K562 (cell line): Measurements from ENCODE around the gene RELA. TPM values are rescaled to one million over a fixed set of nuclear protein-coding genes. Genes with fewer than 3 reads are reported as not detected.

Source experiments
- ATAC-seq: fragments of 200-7000 bp; cut with Tn5 transposase; 3 replicates; pipeline ENCODE4 v1.9.1; 2020; ENCODE audit warnings: moderate library complexity
- BruUV-seq: library from RNA; stranded (reverse); fragments of 400-500 nt; replicated peaks from 2 replicates; lab custom pipeline; 2021; lab: Mats Ljungman, UMichigan
- CTCF ChIA-PET: fragments of 300-600 bp; formaldehyde crosslinking; extraction: SDS; loops from one replicate; lab custom pipeline; 2021; ENCODE audit warnings: low intra/inter-chr PET ratio; lab: Yijun Ruan, JAX
- POLR2A ChIA-PET: fragments of 300-600, 350-650 bp; sonication (Branson Sonifier 250); formaldehyde crosslinking; extraction: SDS; loops from one replicate; lab custom pipeline; 2021; ENCODE audit warnings: antibody characterized with exemption, inconsistent platforms; lab: Yijun Ruan, JAX
- DNase-seq, 4 experiments: peaks; one replicate each; pipeline versions ENCODE4 v3.0.0 to v3.0.0-alpha.2; 2011 to 2018; ENCODE audit warnings: low spot score in 3 of 4, mixed read lengths in 3 of 4; ENCODE audit errors: extremely low read depth in 1 of 4
- FAIRE-seq: peaks from 2 replicates; lab custom pipeline; 2011; peaks lifted over from hg19 to GRCh38; lab: Jason Lieb, UNC
- H2AFZ ChIP-seq: 2 replicates; pipeline ENCODE4 v1.6.0; 2011; ENCODE audit warnings: low read depth, low read length, control low read depth, inconsistent platforms
- H3K27ac ChIP-seq: fragments of 200-600 bp; 3 replicates; pipeline ENCODE4 v1.8.0; 2011; ENCODE audit warnings: low read depth, mild to moderate bottlenecking, control low read depth, inconsistent platforms, low read length, moderate library complexity, mixed read lengths; ENCODE audit errors: extremely low read depth
- H3K27me3 ChIP-seq, 2 experiments: fragments of 300-600 bp in 1 of 2; 2 replicates in 1 of 2; 3 replicates in 1 of 2; pipeline versions ENCODE4 v1.6.0 to v1.8.0; 2011; ENCODE audit warnings: inconsistent platforms in 2 of 2, low read length in 2 of 2, mild to moderate bottlenecking in 1 of 2, mixed read lengths in 1 of 2, moderate library complexity in 1 of 2; ENCODE audit not compliant: control insufficient read depth in 2 of 2, insufficient read depth in 2 of 2
- H3K36me3 ChIP-seq: fragments of 300-600 bp; 3 replicates; pipeline ENCODE4 v1.8.0; 2011; ENCODE audit warnings: mild to moderate bottlenecking, low read length, inconsistent platforms; ENCODE audit not compliant: control insufficient read depth, insufficient read depth
- H3K4me1 ChIP-seq, 2 experiments: fragments of 200-600 bp in 1 of 2; replicated peaks in 1 of 2; 2 replicates in 1 of 2; 3 replicates in 1 of 2; pipeline versions ENCODE4 v1.5.1 to v1.8.0; 2011; ENCODE audit warnings: inconsistent platforms in 2 of 2, low read length in 2 of 2, mild to moderate bottlenecking in 1 of 2, mixed read lengths in 1 of 2, moderate library complexity in 1 of 2; ENCODE audit not compliant: control insufficient read depth in 2 of 2, insufficient read depth in 2 of 2
- H3K4me2 ChIP-seq: 2 replicates; pipeline ENCODE4 v1.6.1; 2011; ENCODE audit warnings: low read length, control low read depth, inconsistent platforms, mixed read lengths; ENCODE audit not compliant: insufficient read depth
- H3K4me3 ChIP-seq: fragments of 200-600 bp; sonication (generic), shearing (Covaris generic); 2 replicates; pipeline ENCODE4 v1.5.1; 2016; ENCODE audit warnings: control low read depth, inconsistent platforms
- H3K79me2 ChIP-seq: fragments of 200-600 bp; 3 replicates; pipeline ENCODE4 v1.8.0; 2011; ENCODE audit warnings: low read length, inconsistent platforms; ENCODE audit not compliant: control insufficient read depth, insufficient read depth
- H3K9ac ChIP-seq, 2 experiments: 2 replicates each; pipeline versions ENCODE4 v1.6.0 to v1.6.1; 2011; ENCODE audit warnings: low read depth in 2 of 2, low read length in 2 of 2, control low read depth in 1 of 2, inconsistent platforms in 1 of 2, mild to moderate bottlenecking in 1 of 2, mixed read lengths in 1 of 2; ENCODE audit not compliant: insufficient read depth in 1 of 2
- H3K9me1 ChIP-seq: one replicate; pipeline ENCODE4 v1.6.0; 2011; ENCODE audit warnings: inconsistent platforms, mild to moderate bottlenecking, low read length, moderate library complexity; ENCODE audit not compliant: control insufficient read depth, insufficient read depth
- H3K9me3 ChIP-seq: replicated peaks from 2 replicates; pipeline ENCODE4 v1.5.1; 2011; ENCODE audit warnings: low read depth, low read length, inconsistent platforms; ENCODE audit not compliant: control insufficient read depth, insufficient read depth
- H4K20me1 ChIP-seq: replicated peaks from 2 replicates; pipeline ENCODE4 v1.6.1; 2011; ENCODE audit warnings: low read length, inconsistent platforms, mixed read lengths; ENCODE audit not compliant: control insufficient read depth, insufficient read depth
- E2F3 ChIP-seq: fragments of 250-450 bp; sonication (Bioruptor Pico); IDR thresholded peaks from 2 replicates; pipeline ENCODE4 v1.4.0; 2020; ENCODE audit warnings: mild to moderate bottlenecking
- ELF1 ChIP-seq: fragments of 200-800 bp; sonication (Bioruptor generic); IDR thresholded peaks from 2 replicates; pipeline ENCODE4 v1.6.1; 2016; ENCODE audit warnings: missing genetic modification characterization, missing compliant biosample characterization
- MECOM ChIP-seq: fragments of 250-450 bp; sonication (Bioruptor Pico); IDR thresholded peaks from 2 replicates; pipeline ENCODE4 v1.8.0; 2022; ENCODE audit warnings: inconsistent platforms
- MED1 ChIP-seq: sonication (generic); formaldehyde crosslinking; IDR thresholded peaks from 2 replicates; pipeline ENCODE4 v1.8.1; 2023; ENCODE audit warnings: missing genetic modification reagents, borderline replicate concordance
- RBFOX2 ChIP-seq: fragments of 200-400 bp; formaldehyde crosslinking; IDR thresholded peaks from 2 replicates; pipeline ENCODE4 v1.6.1; 2017; ENCODE audit warnings: low read depth, mild to moderate bottlenecking, low read length, moderate library complexity
- WGBS: fragments of 100-300 bp; shearing (Covaris generic); methylation state at CpG from one replicate; pipeline ENCODE4 v1.1.6; 2016; ENCODE audit warnings: low coverage, mixed read lengths; ENCODE audit not compliant: insufficient coverage; ENCODE audit errors: missing lambda C conversion rate; 5-methylcytosine and 5-hydroxymethylcytosine counted together
- in situ Hi-C: fragments of 300-500 bp; cut with MboI; formaldehyde crosslinking; loops from 4 replicates; pipeline ENCODE4 v1.15.0; 2018; ENCODE audit warnings: inconsistent platforms, mixed read lengths
- intact Hi-C: fragments of 100-400 bp; cut with micrococcal nuclease; formaldehyde crosslinking; loops from 2 replicates; pipeline ENCODE4 v1.14.2; 2022
- polyA plus RNA-seq, 8 experiments: library from polyadenylated mRNA; depleted of rRNA in 4 of 8; stranded (reverse) in 5 of 8; unstranded in 3 of 8; fragments of >200 nt; fragmentation: Nextera tagmentation in 2 of 8; fragmentation: Illumina TruSeq in 1 of 8; extraction: Ambion mirVana in 2 of 8; extraction: Trizol in 1 of 8; gene quantifications; 2 replicates each; pipeline versions ENCODE4 v1.2.1 to v1.2.3, GENCODE V29; 2011 to 2014; ENCODE audit warnings: inconsistent platforms in 1 of 8, missing spikeins in 1 of 8
- total RNA-seq, 7 experiments: library from RNA; depleted of rRNA in 6 of 7; stranded (reverse); fragments of >200 nt in 6 of 7; fragmentation: Illumina TruSeq in 2 of 7; extraction: Trizol in 2 of 7; gene quantifications; 2 replicates each; pipeline versions ENCODE4 v1.2.1 to v1.2.3, GENCODE V29; 2011 to 2021; ENCODE audit warnings: low replicate concordance in 1 of 7

RELA gene
- total and polyA plus RNA-seq, 9 of the 15 experiments (the other 6 are each of a cell fraction or from before 2014, with no cell fraction given), result 6.0 to 67.4 (median 20.6) TPM

GRCh38 chr11:65609229-65609628 is 53.5 kb downstream of the RELA start:
- BruUV-seq, result no TSS peak
- H4K20me1 ChIP-seq, result no peaks in the 10 kb centered on the region
- no peaks in the 10 kb centered on the region for H3K27me3 ChIP-seq
- ChIA-PET POLR2A (interaction anchor here (1.1 kb wide), 2 partner anchors 104 to 112 kb away, joined by 4 to 5 read pairs; no protein-coding TSS in a partner anchor), CTCF (no interaction called here)
- intact Hi-C loops, result no loop called here
- H3K4me2 ChIP-seq, result no peak overlapping the region
- H3K79me2 ChIP-seq, result peaks cover 33% of the 10 kb centered on the region
- H3K4me3 ChIP-seq, result no peak overlapping the region
- H2AFZ ChIP-seq, result no peak overlapping the region
- no peak for FAIRE-seq
- peaks cover 65% of the 10 kb centered on the region; the same call in 2 of the 3 replicates for H3K36me3 ChIP-seq
- H3K9me1 ChIP-seq, result peaks cover 3% of the 10 kb centered on the region
- no peak for DNase-seq
- no peak overlapping the region for H3K27ac ChIP-seq
- no peak for ATAC-seq
- H3K9me3 ChIP-seq, result no peaks in the 10 kb centered on the region
- WGBS, result 86% methylated on average over 3 of the region's 3 CpGs
- in situ Hi-C loops, result no loop called here
- H3K9ac ChIP-seq, result peak overlapping the region in 1 of 2 experiments; percentile 72; a peak in 1 of 4 replicates
- peaks cover 22 to 61% of the 10 kb centered on the region in 2 experiments for H3K4me1 ChIP-seq
- no peak for TF ChIP-seq MED1
- no peak for TF ChIP-seq E2F3 (CRISPR knock-in tag)

GRCh38 chr11:65607614-65608426 is 54.9 kb downstream of the RELA start:
- BruUV-seq, result no TSS peak
- H4K20me1 ChIP-seq, result no peaks in the 10 kb centered on the region
- WGBS, result 95% methylated on average over 30 of the region's 37 CpGs
- H3K9me3 ChIP-seq, result no peaks in the 10 kb centered on the region
- no peak overlapping the region for H3K9ac ChIP-seq
- in situ Hi-C loops, result no loop called here
- no peak overlapping the region for H3K4me3 ChIP-seq
- no peak for DNase-seq
- intact Hi-C loops, result no loop called here
- H3K9me1 ChIP-seq, result peaks cover 3% of the 10 kb centered on the region
- CTCF ChIA-PET, result no interaction called here
- peaks cover 19% of the 10 kb centered on the region for H3K79me2 ChIP-seq
- no peak overlapping the region for H3K27ac ChIP-seq
- no peak for TF ChIP-seq MECOM (CRISPR knock-in tag)
- TF ChIP-seq RBFOX2, result peak; percentile 15
- no peak for TF ChIP-seq ELF1
- TF ChIP-seq, all 486 proteins: peak for 1
- H3K36me3 ChIP-seq, result peaks cover 70% of the 10 kb centered on the region; the same call in 2 of the 3 replicates
- H3K4me1 ChIP-seq, result peaks cover 16 to 47% of the 10 kb centered on the region in 2 experiments; a peak in 4 of 5 replicates
- H3K27me3 ChIP-seq, result no peaks in the 10 kb centered on the region
- no peak for ATAC-seq
- H3K4me2 ChIP-seq, result no peak overlapping the region
- H2AFZ ChIP-seq, result no peak overlapping the region
- FAIRE-seq, result no peak
- POLR2A ChIA-PET, result interaction anchor here (0.6 kb wide), 1 partner anchor 728 kb away, joined by 3 read pairs; the partner anchor contains the start of gene RIN1
